ENCODE results near the gene ALK.

The ALK gene

DNA sequence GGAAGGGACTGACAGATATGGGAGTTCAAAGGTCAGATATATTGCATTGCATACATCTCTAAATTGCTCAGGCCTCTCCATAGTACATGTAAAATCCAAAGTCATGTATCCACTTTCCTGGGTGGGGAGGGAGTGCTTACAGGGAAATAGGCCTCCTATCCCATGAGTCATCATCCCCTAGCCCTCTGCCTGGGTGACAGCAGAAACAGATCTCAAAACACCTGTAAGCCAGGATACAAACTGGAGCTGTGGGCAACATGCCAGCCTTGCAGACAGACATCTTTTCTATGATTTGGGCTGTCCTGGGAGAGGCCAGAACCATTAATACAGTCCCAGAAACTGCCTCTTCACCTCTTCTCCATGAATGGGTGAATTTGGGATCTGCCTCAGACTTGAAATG lies 4.8 kb downstream of the ALK start:
- DNase-seq (ENCODE audit: low read depth), result no peak

DNA sequence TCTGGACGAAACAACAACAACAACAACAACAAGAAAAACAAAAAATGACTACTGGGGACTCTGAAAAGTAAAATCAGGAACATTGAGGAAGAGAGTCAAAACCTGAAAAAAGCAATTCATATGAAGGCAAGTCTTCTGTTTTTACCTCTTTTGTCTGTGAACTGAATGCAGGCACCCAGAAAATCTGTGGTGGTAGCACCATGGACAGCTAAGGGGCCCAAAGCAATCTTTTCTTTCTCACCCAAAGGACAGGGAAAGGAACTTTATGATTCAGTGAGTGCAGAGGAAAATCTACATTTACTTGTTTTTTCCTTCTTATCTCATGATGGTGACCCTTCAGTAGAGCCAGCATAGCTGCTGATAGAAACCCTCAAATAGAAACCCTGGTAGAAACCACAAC lies 10.4 kb downstream of the ALK start:
- no peak for DNase-seq (ENCODE audit: low read depth)

More for the DNA sequence above, 4.8 kb downstream of the ALK start:
- no peak overlapping the region for H3K4me3 ChIP-seq (ENCODE audit: low read depth, low read length)

DNA sequence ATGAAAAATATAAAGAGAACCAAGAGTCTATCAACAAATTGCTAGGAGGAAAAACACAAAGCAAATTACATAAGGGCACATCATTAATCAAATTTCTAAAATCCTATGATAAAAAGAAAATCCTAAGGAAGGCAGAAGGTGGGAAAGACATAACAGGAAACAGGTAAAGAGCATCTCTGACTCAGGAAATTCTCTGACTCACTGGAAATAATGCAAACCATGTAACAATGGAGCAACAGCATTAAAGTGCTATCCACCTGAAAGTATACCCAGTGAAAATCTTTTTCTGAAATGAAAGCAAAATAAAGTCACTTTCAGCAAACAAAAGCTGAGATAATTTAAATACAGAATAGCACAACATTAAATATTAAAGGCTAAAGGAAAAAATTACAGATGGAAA lies 10.9 kb downstream of the ALK start:
- no peak for DNase-seq (ENCODE audit: low read depth)
- H3K4me3 ChIP-seq (ENCODE audit: low read depth, low read length), result no peak overlapping the region

More for the DNA sequence above, 10.4 kb downstream of the ALK start:
- no peak overlapping the region for H3K4me3 ChIP-seq (ENCODE audit: low read depth, low read length)

DNA sequence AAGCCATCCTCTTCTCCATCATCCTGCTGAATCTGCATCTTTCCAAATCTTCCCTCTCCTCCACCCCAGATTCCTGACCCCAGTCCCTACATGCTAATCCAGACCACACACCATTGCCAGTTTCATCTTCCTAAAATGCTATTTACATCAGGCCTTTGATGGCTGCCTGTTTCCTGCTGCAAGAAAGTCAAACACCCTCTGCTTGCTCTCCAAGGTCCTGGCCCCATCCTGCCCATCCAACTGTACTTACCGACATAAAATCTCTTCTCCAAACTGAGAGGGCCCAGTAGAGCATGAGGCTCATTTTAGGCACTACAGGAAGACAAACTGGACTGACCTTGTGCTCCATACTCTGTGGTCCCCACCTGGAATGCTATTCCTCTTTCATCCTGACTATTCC lies 19.0 kb downstream of the ALK start:
- no peak for DNase-seq (ENCODE audit: low read depth)

DNA sequence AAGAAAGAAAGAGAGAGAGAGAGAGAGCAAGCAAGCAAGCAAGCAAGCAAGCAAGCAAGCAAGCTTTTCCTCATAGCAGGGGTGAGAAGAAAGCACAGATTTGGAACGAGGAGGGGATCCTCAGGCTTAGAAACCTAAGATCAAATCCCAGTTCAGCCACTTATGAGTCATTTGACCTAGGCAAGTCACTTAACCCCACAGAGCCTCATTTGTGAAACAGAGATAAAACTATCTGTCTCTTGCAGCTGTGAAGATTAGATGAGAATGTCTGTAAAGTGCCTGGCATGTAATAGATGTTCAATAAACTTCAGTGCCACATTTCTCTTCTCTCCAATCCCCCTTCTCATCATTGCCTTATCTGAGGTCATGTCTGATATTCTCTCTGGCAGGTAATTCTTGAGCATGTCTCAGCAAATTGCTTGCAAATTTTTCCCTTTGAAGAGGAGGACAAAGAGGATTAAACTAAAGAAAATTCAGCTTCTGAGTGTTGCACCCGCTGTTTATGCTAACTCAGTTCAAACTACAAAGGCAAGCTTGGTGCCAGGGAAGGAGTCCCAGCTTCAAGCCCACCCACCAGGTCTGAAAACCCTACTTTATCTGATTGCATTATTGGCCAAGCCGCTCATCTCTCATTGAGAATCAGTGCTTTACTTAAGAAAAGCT lies 20.3 kb downstream of the ALK start:
- no peak overlapping the region for H3K4me3 ChIP-seq (ENCODE audit: low read depth, low read length)
- DNase-seq (ENCODE audit: low read depth), result no peak

More for the DNA sequence above, 19.0 kb downstream of the ALK start:
- no peak overlapping the region for H3K4me3 ChIP-seq (ENCODE audit: low read depth, low read length)

DNA sequence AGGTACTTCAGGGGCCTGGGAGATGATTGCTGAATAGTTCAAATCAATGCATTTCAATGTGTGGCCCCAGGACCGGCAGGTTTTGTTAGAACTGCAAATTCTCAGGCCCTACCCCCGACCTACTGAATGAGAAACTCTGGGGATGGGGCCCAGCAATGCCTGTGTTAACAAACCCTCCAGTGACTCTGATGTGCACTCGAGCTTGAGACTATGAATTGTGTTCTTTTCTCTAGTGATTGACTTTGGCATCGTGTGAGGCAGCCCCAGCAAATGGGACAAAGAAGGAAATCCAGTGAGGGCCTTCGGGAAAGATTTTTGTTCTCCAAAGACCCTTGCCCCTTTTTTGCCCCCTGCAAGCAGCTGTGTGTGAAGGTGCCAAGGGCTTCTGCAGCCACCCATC lies 22.4 kb downstream of the ALK start:
- no peak for DNase-seq (ENCODE audit: low read depth)
- H3K4me3 ChIP-seq (ENCODE audit: low read depth, low read length), result no peak overlapping the region

DNA sequence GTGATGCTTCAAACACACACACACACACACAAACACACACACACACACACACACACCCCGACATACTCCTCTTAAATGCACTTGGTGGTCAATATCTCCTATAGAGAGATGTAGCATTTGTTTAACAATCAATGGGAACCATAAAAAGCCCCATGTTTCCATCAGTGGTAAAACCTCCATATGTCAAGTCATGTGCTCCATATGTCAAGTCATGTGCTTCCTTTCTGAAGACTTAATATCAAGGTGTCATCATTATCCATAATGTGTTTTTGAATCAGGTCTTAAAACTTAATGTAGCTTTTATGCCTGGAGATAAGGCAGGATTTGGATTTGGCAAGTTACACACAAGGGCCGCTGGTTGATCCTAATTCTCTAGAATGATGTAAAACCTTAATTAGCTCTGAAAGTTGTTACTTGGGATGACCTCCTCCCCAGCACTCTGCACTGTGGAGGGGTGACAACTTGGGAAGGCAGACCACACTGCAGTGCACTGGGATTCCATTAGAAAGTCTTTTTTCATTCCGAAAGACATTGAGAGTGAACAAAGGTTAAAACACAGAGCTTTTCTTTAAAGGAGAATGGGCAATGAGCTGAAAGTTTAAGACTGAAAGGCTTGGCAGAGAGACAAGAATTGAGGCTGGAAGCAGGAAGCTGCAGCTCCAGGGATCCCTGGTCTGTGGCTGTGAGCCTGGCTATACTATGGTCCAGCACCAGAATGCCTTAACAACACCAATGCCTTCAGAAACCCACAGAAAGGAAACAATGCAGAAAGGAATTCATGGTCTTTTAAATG lies 26.4 kb downstream of the ALK start:
- no peak overlapping the region for H3K4me3 ChIP-seq (ENCODE audit: low read depth, low read length)
- DNase-seq (ENCODE audit: low read depth), result no peak

DNA sequence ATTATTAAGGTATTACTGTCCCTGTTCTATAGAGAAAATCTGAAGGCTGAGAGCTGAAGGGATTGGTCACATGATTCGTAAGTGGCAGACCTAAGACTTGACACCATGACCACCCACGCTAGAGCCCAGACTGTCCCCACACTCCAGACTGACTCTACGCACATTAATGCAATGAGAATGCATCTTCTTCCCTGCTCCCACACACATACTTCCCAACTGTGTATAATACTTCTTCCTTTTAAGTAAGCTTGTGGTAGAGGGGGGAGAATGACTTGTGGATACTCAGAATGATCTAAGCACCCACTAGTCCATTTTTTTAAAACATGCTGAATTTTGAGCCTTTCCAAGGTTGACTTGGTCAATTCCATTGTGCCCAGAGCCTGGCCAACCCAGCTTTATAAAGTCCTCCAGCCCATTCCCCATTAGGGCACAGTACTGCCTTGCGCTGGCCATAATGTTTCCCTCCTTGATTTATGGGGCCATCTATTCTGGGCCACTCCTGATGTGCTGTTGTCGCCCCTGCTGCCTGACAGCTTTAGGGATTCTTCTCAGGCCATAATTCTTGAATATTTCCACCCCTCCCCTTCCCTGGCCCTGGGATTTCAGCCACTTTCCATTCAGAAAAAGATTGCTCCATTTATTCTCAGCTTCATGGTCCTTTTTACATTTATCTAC lies 28.7 kb downstream of the ALK start:
- H3K4me3 ChIP-seq (ENCODE audit: low read depth, low read length), result no peak overlapping the region
- DNase-seq (ENCODE audit: low read depth), result no peak

DNA sequence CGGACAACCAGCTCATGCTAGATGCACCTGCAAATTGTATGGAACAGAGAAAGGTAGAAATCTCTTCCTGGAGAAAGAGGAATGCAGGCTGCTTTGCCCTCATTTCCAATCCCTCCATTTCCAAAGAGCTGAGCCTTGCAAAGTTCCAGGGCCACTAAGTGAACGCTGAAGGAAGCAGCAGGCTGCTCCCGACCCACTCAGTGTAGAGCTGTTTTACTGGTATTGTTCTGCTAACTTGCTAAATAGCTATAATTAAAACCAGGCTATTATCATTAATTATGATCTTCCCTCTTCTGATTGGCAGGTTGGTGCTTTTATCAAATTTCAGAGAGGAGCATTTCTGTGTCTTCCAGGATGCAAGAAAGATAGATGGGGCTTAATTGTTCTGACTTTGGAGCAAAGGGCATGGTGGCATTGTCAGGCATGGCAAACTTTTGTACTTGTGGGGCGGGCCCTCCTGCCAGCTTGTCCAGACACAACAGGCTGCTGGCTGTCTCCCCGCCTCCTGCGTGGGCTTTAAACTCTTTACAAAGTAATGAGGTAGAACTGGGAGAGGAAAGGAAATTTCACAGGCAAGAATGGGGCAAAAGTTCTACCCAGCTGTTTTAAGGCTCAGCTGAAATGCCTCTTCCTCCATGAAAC lies 40.2 kb downstream of the ALK start:
- no peak overlapping the region for H3K4me3 ChIP-seq (ENCODE audit: low read depth, low read length)
- DNase-seq (ENCODE audit: low read depth), result no peak

DNA sequence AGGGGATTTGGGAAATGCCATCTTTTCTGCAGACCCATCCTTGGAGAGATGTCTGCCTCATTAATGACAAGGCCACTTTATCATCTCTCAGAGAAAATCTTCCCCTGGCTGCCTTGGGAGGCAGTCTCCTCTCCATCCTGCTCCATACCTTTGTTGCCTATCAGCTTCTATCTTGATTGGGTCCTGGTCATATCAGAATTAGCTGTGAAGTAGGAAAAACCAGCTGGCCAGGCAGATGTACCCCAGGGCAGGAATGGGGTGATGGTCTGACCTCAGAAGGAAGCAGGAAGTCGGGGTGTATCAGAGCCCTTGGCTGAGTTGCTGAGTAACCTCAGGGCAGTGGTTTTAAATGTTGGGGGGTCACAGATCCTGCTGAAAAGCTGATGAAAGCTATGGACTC lies 41.3 kb downstream of the ALK start:
- no peak for DNase-seq (ENCODE audit: low read depth)

DNA sequence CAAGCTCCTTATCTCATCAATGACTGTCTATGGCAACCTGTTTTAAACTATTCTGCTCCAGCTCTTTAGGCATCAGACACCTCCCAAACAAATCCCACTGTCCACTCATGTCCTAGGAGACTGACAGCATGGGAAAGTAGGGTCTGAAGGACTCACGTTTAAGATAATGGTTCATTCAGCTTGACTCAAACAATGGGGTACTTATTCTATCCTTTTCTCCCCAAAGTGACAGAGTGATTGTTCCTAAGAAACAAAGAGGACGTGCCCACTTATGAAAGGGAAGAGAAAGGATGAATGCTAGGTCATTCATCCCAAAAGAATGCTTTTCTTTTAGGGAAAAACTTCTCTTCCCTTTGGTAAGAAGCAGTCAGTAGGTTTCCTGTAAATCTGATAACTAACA lies 41.9 kb downstream of the ALK start:
- DNase-seq (ENCODE audit: low read depth), result no peak
- no peak overlapping the region for H3K4me3 ChIP-seq (ENCODE audit: low read depth, low read length)

More for the DNA sequence above, 41.3 kb downstream of the ALK start:
- H3K4me3 ChIP-seq (ENCODE audit: low read depth, low read length), result no peak overlapping the region

DNA sequence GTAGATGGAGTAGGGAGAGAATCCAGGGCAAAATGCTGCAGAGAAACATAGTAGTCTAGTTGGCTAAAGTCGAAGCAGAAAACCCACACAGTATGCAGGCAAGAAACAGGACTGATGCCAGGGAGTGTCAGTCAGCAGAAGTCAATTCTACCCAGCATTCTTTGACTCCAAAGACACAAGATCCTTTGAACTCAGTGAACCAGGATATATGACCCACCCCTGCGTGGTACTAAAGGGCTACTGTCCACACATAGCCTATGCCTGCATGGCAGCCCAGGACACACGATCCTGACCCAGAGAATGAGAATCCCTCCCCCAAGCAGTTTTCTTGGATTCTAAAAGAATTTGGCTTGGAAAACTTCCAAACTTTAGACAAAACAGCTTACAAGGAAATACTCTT lies 42.5 kb downstream of the ALK start:
- H3K4me3 ChIP-seq (ENCODE audit: low read depth, low read length), result no peak overlapping the region
- peak; percentile 4 for DNase-seq (ENCODE audit: low read depth)

DNA sequence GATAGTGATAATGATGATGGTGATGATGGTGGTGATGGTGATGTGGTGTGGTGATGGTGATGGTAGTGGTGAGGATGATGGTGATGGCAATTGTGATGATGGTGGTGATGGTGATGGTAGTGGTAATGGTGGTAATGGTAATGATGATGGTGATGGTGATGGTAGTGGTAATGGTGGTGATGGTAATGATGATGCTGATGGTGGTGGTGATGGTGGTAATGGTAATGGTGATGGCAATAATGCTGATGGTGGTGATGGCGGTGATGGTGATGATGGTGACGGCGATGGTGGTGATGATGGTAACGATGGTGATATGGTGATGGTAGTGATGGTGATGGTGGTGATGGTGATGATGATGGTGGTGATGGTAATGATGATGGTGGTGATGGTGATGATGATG lies 45.0 kb downstream of the ALK start:
- H3K4me3 ChIP-seq (ENCODE audit: low read depth, low read length), result no peak overlapping the region
- no peak for DNase-seq (ENCODE audit: low read depth)

DNA sequence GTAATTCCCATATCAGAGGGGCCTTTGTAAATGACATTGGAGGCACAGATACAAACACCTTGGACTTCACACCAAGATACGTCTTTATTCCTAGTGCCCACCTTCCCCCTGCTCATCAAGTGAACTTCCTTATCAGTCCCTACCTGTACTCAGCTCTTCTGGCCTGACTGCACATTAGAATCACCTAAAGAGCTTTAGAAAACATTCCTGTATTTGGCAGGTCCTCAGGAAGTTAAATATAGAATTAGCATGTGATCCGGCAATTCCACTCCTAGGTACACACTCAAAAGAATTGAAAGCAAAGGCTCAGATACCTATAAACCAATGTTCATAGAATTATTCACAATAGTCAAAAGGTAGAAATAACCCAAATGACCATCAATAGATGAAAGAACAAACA lies 46.6 kb downstream of the ALK start:
- DNase-seq (ENCODE audit: low read depth), result no peak
- no peak overlapping the region for H3K4me3 ChIP-seq (ENCODE audit: low read depth, low read length)

DNA sequence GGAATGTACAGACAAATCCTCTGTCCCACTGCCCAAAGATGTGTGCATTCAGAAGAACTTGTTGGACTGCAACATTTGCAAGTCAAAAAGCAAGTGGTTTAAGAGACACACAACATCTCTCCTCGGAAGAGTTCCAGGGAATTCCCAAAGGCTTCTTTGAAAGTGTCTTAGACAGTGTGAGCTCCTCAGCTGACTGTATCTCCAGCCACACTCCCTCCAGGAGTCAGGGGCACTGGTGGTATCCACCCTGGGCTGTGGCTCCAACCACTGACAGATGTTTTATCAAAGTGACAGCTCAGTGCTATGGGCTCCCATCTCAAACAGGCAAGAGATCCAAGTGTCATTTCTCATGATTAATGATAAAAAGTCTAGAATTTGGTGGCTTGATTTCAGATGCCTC lies 48.5 kb downstream of the ALK start:
- no peak overlapping the region for H3K4me3 ChIP-seq (ENCODE audit: low read depth, low read length)
- DNase-seq (ENCODE audit: low read depth), result no peak

DNA sequence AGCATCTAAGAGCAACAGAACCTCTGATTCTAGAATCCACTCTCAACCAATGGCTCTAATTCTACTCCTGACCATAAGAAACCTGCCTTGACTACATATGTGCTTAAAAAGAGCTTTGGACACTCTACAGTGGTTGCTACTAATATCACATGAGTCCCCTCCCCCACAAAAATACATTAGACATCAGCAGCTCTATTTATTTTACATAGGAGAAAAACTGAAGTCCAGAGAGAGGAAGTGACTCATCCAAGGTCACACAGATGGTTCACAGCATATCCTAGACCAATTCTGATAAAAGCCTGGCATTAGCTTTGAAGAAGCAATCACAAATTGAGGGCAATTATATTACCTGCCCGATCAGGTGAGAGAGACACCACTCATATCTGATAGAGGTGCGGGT lies 49.8 kb downstream of the ALK start:
- DNase-seq (ENCODE audit: low read depth), result no peak
- no peak overlapping the region for H3K4me3 ChIP-seq (ENCODE audit: low read depth, low read length)

DNA sequence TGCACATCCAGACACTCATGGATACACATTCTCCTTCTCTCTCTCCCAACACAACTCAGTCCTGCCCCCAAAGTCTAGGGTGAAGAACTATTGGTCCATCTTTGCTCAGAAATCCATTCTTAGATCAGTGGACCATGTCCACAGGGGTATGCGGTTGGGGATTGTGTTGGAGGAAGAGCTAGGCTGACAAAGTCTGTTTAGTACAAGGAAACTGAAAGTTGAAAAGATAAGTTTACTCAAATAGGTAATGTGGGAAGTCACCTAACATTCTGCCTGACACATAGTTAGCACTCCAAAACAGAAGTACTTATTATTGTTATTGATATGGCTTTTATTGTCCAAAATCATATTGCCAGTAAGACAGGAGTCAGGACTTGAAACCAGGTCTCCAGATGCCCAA lies 55.9 kb downstream of the ALK start:
- no peak overlapping the region for H3K4me3 ChIP-seq (ENCODE audit: low read depth, low read length)
- no peak for DNase-seq (ENCODE audit: low read depth)

DNA sequence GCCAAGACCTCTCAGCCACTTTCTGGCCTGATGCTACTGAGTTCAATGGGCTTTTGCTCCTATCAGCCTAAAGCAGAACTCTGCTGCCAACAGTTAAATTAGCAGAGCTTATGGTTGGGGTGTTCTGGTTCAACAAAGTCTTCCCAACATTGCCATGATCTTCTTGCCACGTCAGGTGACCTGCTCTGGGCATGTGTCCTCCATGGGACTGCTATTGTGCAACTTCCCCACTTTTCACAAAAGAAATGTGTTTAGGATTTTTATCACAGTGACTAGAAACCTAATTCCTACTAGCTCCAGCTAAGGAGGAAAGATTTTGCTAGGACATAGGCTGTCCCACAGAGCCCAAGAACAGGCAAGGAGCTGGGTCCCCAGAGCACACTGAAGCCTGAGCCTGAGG lies 56.4 kb downstream of the ALK start:
- no peak for DNase-seq (ENCODE audit: low read depth)
- no peak overlapping the region for H3K4me3 ChIP-seq (ENCODE audit: low read depth, low read length)

DNA sequence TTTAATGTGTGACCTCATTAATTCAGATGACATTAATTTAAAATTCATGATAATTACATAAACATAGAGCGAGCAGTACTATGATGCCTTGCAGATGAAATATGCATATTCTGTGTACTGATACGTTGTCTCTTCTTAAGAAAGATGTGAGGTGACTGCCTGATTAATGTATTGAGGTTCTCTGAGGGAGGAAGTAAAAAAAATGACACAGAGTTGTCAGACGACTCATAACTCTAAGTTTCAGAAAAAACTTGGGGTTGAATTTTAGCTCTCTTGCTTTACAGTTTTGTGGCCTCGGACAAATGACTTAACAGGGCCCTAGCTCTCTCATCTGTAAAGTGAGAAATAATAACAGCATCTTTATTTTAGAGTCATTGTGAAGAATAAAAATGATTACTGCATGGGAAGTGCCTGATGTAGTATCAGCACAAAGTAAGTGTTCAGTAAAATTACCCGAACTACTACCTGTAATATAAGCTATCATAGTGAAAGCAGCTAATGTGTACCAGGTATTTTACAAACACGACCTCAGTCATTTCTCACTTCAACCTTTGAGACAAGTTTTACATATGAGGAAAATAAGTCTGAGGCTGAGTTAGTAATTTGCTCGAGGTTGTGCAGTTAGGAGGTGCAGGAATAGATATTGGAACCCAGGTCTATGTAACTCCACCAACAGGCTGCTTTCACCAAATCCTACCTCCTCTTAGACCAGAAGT lies 65.3 kb downstream of the ALK start:
- no peak overlapping the region for H3K4me3 ChIP-seq (ENCODE audit: low read depth, low read length)
- DNase-seq (ENCODE audit: low read depth), result no peak

DNA sequence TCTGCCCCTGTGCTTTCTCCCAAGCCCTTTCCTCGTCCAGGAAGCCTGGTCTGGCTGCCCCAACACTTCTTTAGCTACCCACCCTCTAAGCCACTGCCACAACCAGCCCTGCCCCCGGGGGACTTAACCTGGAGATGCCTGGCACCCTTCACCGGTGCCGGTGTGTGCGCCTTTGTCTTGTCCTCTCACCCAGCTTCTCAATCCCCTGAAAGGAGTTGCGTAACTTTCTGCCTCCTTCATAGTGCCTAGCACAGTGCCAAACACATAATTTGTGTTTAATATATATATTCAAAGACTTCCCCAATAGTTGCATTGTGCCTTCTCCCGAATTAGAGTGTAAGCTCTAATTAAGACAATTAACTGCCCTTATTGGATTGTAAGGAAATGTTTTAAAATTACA lies 70.6 kb downstream of the ALK start:
- H3K4me3 ChIP-seq (ENCODE audit: low read depth, low read length), result no peak overlapping the region
- no peak for DNase-seq (ENCODE audit: low read depth)
